Fibroblast of skin of back (primary cell): ENCODE measurements around the gene GLTP.

Source experiments
- DNase-seq: peaks from one replicate; pipeline ENCODE4 v3.0.0-alpha.2; 2013

GLTP gene

DNA sequence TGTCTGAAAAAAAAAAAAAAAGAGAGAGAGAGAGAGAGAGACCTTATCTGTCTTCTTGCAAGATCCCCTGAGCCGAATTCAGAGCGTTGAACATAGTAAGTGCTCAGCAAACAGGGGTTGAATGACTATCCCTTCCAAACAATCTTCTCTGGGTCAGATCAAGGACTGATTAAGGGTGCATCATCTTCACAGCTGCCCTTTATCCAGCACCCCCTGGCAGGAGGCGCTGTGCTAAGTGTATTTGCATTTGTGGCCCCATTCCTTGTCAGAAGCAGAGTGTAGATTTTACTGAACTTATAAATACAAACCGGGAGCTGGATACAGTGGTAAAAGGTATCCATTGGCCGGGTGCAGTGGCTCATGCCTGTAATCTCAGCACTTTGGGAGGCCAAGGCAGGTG, 38.3 kb downstream of the GLTP start:
- no peak for DNase-seq

DNA sequence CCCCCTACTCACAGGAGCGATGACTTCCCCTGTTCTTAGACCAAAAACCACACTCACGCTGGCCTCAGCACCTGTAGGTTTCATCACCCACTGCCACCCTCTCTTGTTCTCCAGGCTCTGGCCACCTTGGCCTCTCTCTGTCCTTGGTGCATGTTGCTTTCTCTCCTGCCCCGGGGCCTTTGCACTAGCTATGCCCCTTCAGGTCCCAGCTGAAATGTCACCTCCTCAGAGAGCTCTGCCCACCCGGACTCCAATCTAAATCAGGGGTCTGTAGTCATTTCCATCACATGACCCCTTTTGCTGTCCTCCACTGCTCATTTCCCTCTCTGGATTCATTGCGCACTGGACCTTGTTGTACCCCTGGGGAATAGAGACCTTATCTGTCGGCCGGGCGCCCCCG, 39.0 kb downstream of the GLTP start:
- DNase-seq: no peak

DNA sequence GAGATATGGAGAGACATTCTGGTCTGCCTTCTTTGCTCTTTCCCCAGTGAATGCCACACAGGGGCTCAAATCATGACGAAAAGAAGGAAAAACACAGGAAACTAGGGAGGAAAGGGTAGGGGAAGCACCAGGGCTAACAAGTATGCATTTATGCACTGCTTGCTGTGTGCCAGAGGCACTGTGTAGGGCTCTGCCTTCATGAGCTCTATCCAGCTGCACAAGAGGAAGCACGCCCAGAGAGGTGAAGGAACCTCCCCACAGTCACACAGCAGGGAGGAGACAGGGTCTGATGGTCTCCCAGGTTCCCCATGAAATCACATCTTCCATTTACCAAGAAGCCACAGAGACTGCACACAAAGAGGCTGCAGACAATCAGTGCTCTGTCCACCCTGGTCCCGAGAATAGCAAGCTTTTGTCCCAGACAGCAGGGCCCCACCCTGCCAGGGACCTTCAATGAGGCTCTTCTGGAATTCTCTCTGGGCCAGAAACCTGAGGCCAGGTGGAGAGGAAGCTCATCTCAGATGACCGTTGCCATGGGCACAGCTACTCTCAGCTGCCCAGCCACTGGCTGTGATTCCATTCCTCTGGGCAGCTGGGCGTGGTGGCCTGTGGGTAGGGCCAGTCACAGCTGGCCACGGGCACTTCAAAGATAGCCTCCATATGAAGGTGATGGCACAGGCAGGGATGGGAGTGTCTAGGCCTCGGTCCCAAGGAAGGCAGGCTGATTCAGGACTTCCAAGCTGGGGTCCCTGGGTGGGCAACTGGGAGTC, 39.9 kb downstream of the GLTP start:
- no peak for DNase-seq

DNA sequence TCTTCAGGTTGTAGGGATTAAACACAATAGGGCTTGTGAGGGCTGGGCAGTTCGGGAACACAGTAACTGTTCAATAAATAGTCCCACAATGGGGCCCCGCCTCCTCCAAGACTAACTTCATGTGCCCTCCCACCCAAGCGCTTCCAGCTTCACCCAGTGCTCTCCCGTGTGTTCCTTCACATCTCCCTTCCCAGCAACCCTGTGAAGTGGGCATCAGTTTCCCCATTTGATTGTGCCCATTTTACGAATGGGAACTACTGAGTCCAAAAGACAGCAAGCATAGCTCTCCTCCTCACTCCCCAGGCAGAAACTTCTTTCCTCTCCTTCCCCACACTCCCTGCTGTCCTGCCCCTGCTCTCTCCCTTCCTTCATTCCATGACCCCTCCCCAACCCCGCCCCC, 40.9 kb downstream of the GLTP start:
- no peak for DNase-seq

DNA sequence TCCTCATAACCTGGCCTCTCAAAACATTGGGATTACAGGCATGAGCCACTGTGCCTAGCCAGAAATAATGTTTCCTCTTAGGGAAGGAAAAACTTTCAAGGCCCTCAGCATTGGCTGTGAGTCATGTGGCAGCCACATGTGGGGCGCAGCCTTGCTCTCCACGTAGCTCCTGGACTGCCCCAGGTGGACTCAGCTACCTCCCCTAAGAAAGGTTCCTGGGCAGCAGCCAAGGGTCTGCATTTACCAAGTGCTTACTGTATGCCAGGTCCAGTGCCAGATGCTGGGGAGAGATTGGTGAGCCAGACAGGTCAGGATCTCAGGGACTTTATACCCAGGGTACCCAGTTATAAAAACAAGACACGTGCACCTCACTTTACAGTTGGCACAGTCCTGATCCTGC, 43.4 kb downstream of the GLTP start:
- DNase-seq: no peak

DNA sequence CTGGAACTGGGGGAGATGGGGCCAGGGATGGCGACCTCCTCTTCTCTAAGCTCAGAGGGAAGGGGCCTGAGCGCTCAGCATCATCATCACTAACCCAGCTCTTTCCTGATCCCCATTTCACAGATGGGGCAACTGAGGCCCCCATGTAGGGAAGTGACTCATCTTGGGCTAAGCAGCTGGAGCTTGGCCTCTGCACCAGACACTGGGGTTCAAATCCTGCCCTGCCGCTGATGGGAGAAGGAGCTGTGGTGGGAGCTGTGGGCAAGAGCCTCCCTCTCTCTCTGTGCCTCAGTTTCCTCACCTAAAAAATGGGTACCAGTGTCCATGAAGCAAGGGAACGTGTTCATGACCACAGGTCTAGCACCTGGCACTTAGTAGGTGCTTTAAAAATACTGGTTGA, 44.5 kb downstream of the GLTP start:
- DNase-seq: no peak

DNA sequence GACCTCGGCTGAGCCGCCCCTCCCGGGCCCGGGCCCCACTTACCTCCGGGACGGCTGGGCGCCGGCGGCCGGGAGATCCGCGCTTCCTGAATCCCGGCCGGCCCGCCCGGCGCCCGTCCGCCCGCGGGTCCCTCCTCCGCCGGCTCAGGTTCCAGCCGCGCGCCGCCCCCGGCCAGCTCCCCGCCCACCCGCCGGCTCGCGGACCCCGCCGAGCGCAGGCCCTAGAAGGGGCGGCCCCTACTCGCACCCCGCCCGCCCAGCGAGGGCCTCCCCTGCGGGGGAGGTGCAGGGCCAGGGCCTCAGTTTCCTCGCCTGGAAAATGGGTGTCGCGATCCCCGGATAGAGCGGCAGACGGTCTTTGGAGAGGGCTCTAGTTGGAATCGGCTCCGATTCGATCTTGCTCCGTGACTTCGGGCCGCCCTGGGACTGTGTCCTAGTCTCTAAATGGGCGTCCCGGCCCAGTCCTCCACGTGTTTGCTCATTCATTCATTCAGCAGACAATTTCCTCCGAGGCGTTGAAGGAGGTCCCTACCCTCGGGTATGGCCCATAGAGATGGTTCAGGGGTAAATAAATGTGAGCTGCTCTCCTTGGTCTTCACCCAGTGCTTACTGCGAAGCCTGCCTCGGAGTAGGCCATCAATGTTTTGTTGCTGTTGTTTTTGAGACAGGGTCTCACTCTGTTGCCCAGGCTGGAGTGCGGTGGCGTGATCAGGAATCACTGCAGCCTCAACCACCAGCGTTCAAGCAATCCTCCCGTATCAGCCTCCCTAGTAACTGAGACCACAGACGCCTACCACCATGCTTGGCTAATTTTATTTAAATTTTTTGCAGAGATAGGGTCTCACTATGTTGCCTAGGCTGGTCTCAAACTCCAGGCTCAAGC, 46.8 kb downstream of the GLTP start, which contains the start of gene TRPV4:
Gene TRPV4, minus strand, starts transcription at position 92 of the 883 bp plus-strand sequence. CDS start 18,602 bp downstream, outside the sequence.
- peak; percentile 40 for DNase-seq

DNA sequence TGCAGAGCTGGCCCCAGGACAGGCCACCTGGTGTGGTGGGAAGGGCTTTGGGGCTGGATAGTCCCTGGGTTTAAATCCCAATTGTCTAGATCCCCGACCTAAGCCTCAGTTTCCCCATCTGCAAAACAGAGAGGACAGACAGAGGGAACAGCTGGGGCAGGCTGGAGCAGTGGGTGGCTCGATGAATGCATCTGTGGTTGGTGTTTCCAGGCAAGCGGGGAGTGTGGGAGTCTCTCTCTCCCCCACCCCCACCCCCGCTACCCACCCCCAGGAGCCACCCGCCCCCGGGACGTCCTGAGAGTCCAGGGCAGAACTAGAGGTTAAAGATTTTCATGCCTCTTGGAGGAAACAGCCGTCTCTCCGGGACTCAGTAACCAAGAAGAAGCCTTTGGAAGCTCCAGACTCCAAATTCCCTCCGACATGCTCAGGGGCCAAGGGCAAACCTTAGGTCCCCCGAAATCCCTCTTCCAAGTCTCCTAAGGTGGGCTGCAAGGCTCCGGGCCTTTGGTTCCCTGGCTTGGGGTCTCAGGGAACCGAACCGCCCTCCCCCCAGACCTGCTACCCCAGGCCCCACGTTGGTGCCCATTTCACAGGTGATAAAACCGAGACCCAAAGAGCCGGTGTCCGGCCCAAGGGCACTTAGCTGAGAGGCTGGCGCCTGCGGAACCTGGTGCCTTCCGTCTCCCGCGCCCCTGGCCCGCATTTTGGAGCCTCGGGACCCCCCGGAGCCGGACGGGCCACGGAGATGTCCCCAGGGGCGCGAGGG, 47.6 kb downstream of the GLTP start:
- no peak for DNase-seq

DNA sequence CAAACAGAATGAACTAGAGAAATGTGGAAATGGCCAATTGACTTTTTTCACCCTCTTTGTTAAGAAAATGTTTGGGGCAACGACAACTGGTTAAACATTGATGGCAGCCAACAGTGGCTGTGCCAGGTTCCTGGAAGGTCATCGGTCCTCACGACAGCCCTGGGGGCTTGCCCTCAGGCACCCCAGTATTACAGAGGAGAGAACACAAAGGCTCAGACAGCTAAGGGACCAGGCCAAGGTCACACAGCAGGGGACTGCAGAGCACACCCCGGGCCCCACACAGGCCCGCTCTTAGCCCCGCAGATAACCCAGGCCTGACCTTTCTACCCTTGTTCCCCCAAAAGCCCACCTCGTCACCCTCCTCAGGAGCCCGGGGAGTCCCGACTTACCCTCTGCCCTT, 48.4 kb downstream of the GLTP start:
- no peak for DNase-seq

DNA sequence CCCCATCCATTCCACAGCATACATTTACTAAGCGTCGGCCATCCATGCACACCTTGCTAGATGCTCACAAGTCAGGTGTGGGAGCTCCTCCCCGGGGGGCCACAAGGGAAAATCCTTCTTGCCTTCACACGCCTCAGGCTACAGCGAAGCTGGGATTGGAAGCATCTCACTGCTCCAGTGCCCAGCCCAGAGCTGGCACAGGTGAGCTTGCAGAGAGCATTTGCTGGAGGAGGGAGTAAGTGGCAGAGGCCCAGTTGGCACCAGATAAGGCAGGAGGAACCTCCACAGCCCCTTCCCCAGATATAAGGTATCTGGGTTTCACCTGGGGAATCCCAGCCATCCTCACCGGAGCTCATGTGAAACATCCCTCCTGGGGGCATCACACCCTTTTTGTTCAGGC, 49.0 kb downstream of the GLTP start:
- DNase-seq: no peak

DNA sequence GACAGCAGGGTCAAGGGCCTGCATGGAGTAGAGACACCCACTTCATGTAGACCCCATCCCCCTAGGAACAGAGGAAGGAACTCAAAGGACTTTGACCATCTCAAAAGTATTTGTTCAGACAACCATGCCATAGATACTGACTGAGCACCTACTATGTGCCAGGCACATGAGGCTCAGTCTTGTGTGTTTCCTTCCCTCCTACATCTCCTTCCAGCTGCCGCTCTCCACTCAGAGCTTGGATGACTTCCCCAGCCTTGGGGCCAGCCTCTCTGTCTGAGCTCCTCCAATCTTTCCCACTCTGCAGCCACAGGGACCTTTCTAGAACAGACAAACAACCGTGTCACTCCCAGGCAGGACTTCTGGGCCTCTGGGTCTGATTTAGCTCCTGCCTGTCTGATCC, 49.6 kb downstream of the GLTP start:
- no peak for DNase-seq

DNA sequence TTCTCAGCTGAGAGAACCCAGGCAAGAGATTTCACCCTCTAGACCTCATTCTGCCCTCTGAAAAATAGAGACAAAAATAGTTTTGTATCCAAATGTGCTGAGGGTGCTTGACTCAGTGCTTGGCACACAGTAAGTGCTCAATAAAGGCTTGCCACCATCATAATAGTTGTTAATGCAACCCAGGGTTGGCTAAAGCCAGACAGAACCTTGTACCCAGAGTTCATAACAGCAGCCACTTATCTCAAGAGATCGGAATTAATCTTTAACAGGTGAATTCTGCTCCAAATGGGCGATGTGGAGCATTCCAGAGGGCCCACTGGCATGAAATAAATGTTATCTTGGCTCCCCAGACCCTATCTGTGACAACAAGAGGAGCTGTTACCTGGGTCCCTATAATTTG, 50.1 kb downstream of the GLTP start:
- no peak for DNase-seq

DNA sequence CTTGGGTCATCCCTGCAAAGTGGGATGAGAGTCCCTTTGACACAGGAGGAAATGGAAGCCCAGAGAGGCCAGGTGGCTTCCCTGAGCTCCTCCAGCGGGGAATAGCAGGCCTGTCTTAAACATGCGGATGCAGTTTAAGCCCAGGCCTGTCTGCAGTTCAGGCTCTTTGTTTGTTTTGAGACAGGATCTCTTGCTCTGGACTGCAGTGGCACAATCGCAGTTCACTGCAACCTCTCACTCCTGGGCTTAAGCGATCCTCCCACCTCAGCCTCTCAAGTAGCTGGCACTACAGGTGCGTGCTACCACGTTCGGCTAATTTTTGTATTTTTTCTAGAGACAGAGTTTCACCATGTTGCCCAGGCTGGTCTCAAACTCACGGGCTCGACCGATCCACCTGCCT, 50.7 kb downstream of the GLTP start:
- DNase-seq: no peak

DNA sequence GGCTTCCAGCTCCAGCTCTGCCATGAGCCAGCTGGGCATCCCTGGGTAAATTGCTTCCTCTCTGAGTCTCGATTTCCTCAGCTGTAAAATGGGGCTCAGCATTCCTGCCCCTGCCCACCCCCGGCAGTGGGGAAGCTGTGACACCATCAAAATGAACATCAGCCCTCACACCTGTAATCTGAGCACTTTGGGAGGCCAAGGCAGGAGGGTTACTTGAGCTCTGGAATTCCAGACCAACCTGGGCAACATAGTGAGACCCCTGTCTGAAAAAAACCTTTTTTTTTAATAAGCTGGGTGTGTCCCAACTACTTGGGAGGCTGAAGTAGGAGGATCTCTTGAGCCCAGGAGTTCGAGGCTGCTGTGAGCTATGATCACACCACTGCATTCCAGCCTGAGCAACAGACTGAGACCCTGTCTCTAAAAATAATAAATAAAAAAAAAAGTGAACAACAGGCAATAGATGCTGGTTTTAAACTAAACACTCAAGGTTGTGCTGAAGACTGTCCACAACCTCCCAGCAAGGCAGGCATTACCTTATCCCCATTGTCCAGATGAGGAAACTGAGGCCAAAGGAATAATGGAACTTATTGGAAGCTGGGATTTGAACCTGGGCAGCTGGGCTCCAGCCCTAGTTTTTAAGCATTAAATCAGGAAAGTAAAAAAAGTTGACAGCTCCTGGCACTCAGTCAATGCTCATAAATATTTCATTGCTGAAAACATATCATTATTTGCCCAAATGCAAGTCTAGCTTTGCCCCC, 51.4 kb downstream of the GLTP start:
- no peak for DNase-seq

DNA sequence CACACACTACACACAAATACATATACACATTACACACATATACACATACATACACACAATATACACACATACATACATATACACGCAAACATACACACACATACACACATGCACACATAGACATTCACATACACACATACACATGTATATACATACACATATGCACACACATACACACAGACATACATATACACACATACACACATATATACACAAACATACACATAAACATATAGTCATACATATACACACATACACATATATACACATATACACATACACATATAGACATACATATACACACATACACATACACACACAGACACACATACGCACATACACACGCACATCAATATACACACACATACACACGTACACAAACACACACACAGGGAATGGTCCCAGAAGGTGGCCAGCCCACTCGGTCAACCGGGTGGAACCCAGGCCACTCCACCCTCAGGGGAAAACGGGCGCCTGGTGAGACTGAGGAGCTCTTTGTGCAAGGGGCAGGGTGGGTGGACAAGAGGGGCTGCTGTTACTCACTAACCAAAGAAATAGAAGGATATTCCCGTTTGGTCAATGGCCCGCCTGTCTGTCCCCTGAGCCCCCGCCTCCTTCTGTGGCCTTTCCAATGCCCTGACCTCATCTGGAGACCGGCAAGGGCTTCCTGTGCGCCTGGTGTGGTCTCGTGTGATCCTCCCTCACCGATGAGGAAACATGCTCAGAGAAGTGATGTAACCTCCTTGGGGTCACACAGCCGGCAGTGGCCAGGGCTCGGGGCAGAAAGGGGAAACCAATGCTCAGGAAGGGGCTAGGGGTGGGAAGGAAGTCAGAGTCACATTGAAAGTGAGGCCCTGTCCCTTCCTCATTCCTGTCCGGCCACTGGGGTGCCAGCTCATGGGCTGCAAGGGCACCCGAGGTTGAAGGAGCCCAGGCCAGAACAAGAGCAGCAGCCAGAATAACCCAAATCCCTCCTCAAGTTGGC, 52.5 kb downstream of the GLTP start:
- no peak for DNase-seq

DNA sequence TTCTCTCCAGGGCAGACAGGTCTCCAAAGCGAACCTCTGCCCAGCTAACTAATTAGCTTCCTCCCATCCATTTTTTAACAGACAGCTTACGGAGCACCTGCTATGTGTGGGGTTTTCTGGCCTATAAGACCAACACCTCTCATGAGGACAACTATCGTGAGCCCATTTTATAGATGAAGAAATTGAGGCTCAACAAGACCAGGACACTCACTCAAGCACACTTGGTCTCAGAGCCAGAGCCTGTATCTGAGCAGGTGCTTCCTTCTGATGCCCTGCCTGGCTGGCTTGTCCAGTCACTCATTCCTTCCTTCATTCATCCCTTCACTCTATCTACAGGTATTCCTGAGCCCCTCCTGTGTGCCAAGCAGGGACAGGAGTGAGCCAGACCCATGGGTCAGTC, 53.3 kb downstream of the GLTP start:
- no peak for DNase-seq

DNA sequence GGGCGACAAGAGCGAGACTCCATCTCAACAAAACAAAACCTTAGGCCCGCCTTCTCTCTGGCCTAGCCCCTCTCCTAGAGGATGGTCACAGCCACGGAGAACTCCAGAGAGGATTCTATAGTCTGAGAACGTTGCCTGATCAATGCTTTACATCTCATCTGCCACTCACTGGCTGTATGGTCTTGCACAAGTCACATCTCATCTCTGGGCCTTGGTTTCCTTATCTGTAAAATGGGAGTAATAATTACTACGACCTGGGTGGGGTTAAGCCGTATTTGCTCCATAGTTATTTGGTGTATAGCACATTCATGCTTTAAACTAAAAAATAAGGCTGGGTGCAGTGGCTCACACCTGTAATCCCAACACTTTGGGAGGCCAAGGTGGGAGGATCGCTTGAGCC, 55.6 kb downstream of the GLTP start:
- DNase-seq: no peak

DNA sequence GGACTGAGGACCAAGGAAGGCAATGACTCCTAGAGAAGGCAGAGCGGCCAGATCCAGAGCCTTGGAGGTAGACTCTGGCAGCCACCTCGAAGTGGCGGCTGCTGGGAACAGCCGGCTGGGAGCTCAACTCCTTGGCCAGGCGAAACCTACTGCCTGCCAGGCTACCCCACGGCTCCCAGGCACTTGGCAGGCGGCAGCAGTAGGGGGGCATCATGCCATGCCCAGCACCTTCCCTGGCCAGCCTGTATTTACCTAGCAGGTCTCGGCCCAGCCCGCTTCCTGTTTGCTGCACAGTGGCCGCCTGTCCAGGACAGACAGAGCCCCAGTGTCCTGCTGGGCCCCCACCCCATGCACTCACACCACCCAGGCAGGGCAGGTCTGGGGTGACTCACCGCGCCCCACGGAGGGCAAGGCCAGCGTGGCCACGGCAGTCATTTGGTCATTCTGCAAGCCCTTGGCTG, 57.4 kb downstream of the GLTP start:
- DNase-seq: no peak

DNA sequence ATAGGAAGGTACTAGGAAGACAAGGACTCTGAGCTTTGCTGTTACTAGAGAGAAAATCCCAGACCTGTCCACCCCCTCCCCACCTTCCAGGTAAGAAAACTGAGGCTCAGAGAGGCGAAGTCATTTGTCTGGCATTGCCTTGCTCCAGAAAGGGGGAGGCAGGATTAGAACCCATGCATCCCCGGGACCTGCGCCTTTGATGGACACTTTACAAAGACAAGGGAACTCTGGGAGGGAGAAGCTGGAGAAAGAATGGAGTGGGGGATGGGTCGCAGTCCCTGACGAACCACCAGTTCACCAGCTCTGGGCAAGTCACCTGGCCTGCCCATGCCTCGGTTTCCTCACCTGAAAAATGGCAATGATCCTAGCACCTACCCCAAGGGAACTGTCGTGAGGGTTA, 57.9 kb downstream of the GLTP start:
- DNase-seq: no peak

DNA sequence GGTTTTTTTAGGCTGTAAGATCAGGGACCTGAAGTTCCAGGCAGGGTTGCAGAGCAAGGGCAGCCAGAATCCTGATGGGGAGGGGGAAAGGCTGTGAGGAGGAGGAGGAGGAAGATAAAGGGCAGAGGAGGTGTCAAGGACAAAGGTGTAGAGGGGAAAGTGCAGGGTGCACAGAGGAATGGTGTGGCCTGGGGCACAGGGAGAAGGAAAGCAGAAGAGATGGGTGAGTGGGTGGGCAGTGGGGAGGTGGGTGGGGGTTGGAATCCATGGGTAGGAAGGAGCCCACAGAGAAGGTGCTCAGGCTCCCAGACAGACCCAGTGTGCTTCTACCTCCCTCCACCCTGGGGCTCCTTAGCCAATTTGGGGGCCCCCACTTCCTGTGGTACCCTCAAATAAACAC, 58.4 kb downstream of the GLTP start:
- DNase-seq: no peak

DNA sequence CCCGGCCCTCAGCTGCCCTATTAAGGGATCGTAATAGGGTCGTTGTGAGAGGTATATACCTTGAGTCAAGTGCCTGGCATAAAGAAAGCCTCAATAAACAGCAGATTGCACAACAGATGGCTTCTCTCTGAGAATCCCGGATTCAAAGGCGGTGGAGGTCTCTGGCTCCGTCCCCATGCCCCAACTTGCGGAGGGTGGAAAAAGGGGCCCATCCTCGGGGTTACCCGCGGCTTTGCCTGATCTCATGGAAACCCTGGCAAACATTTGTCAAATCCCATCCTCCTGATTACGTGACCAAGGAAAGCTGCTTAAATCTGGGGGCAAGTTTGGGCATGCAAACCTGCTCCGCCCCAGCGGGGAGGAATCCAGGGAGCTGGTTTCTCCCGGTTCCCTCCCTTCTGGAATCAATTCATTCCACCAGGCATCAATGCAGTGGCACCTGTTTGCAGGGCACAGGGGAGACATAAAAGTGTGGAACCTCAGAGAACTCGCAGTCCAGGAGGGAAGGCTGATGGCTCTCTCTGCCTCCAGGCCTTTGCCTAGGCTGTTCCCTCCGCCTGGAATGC, 59.4 kb downstream of the GLTP start:
- DNase-seq: no peak
